ENCODE data around the gene TPBG. TPM values are rescaled to one million over a fixed set of nuclear protein-coding genes. Genes with fewer than 3 reads are reported as not detected.

The TPBG gene
- total RNA-seq, 1 donor from 2014 or later: 25.7 TPM

DNA sequence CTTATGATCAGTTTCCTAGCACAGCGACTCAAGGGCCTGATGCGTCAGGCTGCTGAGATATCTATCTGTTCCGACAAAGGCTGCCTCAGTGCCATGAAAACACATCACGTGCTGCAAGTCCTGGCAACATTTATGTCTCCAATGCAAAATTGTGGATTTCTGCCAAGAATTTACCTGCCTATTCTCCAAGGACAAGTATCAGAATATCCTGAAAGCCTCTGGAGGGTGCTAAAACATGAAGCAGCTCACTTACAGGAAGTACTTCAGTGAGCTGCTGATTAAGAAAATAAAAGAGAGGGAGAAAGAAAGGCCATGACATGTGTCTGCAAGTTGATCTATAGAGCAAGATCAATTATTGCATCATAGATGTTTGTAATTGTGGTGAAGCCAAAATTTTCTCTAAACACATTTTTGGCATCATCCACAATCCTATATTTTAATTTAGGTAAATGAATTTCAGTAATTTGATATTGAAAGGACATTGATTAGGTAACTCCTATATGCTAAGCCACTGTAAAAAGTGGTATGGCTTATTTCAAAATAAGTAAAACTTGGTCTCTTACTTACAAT, 25.8 kb upstream of the TPBG start:
- TF ChIP-seq CTCF (conservative IDR thresholded peaks at IDR 0.05; ENCODE audit: low read depth, low read length): no peak
- H3K4me3 ChIP-seq (ENCODE audit: low read depth, low read length): no peak overlapping the region

DNA sequence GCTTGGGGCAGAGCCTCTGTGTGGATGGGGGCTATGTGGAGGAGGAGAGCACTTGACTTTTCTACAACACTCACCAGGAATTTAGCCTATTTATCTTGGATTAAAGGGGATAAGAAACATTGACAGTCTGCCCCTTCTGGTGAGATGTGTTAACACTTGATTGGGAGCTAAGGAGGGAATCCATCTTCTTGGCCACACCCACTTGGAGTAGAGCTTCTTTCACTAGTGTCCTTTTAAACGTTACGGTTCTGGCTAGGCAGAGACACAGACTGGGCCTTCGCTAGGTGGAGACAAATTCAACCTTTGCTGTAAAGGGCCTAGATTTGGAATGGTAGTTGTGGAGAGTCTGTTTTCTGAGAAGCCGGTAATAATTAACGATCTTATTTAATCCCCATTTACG, 15.5 kb upstream of the TPBG start:
- no peak overlapping the region for H3K4me3 ChIP-seq (ENCODE audit: low read depth, low read length)
- DNase-seq (ENCODE audit: low read depth): no peak
- peak; percentile 24 for TF ChIP-seq CTCF (conservative IDR thresholded peaks at IDR 0.05; ENCODE audit: low read depth, low read length)

More for the DNA sequence above, 25.8 kb upstream of the TPBG start:
- no peak for DNase-seq (ENCODE audit: low read depth)

DNA sequence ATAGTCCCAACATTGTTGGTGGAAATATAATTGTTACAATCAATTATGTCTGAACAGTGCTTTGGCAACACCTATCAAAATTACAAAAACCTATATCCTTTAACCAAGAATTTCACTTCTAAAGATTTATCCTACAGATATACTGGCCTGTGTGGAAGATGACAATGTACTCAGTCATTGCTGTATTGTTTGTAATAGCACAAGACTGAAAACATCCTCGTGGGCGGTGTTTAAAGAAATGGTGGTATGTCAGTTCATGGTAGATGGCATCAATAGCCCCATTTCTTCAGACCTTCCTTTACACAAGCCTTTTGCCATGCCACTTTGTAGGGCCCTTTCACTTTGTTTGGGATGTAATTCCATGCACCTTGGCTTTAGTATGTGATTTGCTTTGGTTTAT, 9.8 kb upstream of the TPBG start:
- TF ChIP-seq CTCF (conservative IDR thresholded peaks at IDR 0.05; ENCODE audit: low read depth, low read length): no peak
- no peak overlapping the region for H3K4me3 ChIP-seq (ENCODE audit: low read depth, low read length)
- DNase-seq (ENCODE audit: low read depth): no peak

- DNase-seq (ENCODE audit: low read depth): no peak
- no peak overlapping the region for H3K4me3 ChIP-seq (ENCODE audit: low read depth, low read length)
- TF ChIP-seq CTCF (conservative IDR thresholded peaks at IDR 0.05; ENCODE audit: low read depth, low read length): no peak
Measured at GRCh38 chr6:82360552-82360951, 3.1 kb upstream of the TPBG start.

DNA sequence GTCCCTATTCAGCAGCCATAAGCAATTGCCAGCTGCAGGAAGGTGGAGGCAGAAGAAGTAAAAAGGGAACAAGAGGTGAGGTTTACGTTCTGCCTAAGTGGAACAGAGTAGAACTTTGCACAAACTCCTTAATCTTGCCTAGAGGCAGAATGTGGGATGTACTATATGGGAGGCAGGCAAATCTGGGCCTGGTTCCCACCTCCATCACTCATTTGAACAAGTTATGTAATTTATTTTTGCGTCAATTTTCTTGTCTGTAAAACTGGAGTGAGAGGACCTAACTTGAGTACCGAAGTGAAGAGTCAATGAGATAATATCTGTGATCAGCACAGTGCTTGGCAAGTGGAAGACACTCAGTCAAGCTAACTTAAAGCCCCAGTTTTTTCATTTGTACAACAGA, 2.0 kb upstream of the TPBG start:
- DNase-seq (ENCODE audit: low read depth): no peak
- H3K4me3 ChIP-seq (ENCODE audit: low read depth, low read length): no peak overlapping the region
- TF ChIP-seq CTCF (conservative IDR thresholded peaks at IDR 0.05; ENCODE audit: low read depth, low read length): no peak

GRCh38 chr6:82362144-82362543, 1.5 kb upstream of the TPBG start:
- TF ChIP-seq CTCF (conservative IDR thresholded peaks at IDR 0.05; ENCODE audit: low read depth, low read length): no peak
- DNase-seq (ENCODE audit: low read depth): no peak
- H3K4me3 ChIP-seq (ENCODE audit: low read depth, low read length): no peak overlapping the region

- peak overlapping the region; percentile 89 for H3K4me3 ChIP-seq (ENCODE audit: low read depth, low read length)
- TF ChIP-seq CTCF (conservative IDR thresholded peaks at IDR 0.05; ENCODE audit: low read depth, low read length): no peak
- DNase-seq (ENCODE audit: low read depth): no peak
Measured at GRCh38 chr6:82362878-82363427, 664 bp upstream of the TPBG start.
